GM12801 (cell line): ENCODE results near the gene HMGCS2.

Experiments
- TF ChIP-seq, protein P1 (sequence below): IDR thresholded peaks from one replicate; pipeline ENCODE4 v1.5.1; 2011; ENCODE audit warnings: control low read depth; ENCODE audit not compliant: insufficient read length; ENCODE audit errors: extremely low read depth

HMGCS2 gene

GRCh38 chr1:119808972-119809550 lies 40.4 kb upstream of the HMGCS2 start:
- TF ChIP-seq, protein P1, sequence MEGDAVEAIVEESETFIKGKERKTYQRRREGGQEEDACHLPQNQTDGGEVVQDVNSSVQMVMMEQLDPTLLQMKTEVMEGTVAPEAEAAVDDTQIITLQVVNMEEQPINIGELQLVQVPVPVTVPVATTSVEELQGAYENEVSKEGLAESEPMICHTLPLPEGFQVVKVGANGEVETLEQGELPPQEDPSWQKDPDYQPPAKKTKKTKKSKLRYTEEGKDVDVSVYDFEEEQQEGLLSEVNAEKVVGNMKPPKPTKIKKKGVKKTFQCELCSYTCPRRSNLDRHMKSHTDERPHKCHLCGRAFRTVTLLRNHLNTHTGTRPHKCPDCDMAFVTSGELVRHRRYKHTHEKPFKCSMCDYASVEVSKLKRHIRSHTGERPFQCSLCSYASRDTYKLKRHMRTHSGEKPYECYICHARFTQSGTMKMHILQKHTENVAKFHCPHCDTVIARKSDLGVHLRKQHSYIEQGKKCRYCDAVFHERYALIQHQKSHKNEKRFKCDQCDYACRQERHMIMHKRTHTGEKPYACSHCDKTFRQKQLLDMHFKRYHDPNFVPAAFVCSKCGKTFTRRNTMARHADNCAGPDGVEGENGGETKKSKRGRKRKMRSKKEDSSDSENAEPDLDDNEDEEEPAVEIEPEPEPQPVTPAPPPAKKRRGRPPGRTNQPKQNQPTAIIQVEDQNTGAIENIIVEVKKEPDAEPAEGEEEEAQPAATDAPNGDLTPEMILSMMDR = peak; percentile 2

GRCh38 chr1:119808491-119808890 lies 39.8 kb upstream of the HMGCS2 start:
- TF ChIP-seq, protein P1 = no peak

- TF ChIP-seq, protein P1 = no peak
Observed at GRCh38 chr1:119806489-119806888, 37.8 kb upstream of the HMGCS2 start.

DNA sequence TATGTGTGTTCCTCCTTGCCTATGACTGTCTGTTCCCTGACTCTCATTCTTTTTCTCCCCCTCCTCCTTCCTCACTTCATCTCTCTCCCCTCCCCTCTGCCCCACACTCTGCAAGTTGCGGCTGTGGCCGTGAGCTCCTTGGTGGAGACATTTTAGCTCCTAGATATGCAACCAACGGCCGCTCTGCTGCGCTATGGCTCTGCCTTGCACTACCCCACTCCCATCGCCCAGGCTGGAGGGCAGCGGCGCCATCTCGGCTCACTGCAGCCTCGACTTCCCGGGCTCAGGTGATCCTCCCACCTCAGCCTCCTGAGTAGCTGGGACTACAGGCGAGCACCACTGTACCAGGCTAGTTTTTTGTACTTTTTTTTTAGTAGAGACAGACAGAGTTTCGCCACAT lies 37.0 kb upstream of the HMGCS2 start:
- TF ChIP-seq, protein P1 = no peak

DNA sequence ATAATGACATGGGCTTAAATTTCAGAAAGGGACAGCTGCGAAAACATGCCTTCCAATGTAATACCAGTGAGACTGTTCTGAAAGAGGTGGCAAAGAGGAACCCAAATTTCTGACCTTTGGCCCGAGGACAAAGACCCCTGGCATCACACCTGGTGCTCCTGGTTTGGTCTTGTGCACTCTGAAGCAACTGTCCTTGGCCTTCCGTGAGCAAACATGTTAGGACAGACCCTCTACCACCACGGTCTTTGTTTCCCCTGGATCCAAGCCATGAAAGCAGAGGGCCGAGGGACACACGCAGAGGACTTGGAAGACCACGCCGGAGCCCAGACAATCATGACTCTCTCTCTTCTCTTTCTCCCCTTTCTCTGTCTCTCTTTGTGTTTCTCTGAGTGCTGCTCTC lies 36.5 kb upstream of the HMGCS2 start:
- TF ChIP-seq, protein P1 = no peak

GRCh38 chr1:119799599-119800177 lies 31.0 kb upstream of the HMGCS2 start:
- TF ChIP-seq, protein P1 = no peak

GRCh38 chr1:119799003-119799402 lies 30.3 kb upstream of the HMGCS2 start:
- TF ChIP-seq, protein P1 = no peak

- TF ChIP-seq, protein P1 = no peak
Observed at GRCh38 chr1:119797606-119798005, 28.9 kb upstream of the HMGCS2 start.
